ENCODE results near the gene CHRM1. TPM values are rescaled to one million over a fixed set of nuclear protein-coding genes. Genes with fewer than 3 reads are reported as not detected.
A peak's percentile ranks its signal among the peaks of the same experiment; 100 is the strongest.

CHRM1 gene
- total RNA-seq, 1 experiment from 2014 or later, result not detected

DNA sequence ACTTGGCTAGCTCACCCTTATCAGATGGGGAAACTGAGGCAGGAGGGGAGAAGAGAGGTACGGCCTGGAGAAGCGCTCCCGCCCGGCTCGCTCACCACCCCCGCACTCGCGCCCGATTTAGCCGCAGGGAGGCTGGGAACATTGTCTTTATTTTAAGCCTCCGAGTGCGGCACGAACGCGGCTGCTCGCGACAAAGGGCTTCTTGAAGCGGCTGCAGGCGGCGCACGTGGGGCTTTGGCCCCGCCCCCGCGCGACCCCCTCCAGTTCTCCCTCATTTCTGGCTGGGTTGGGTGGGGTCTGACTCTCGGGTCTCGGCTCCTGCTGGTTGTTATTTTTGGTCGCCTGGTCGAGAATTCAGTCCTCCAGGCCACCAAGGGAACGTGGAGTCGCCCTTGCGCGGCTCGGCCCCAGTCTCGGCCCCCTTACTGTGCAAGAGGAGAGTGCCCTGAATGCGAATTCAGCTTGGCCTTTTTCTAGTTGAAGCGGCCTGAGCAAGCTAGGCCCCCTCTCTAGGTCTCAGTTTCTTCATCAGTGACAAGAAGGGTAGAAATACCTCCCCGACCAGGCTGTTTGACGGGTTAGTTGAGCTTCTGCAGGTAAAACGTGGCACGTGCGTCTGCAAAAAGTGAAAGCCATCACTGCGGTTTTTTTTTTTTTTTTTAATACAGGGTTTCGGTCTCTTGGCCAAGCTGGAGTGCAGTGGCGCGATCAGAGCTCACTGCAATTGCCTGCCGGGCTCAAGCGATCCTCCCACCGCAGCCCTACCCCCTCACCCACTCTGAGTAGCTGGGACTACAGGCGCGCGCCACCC, 2.6 kb upstream of the CHRM1 start:
- Histone ChIP-seq H4K91ac (ENCODE audit: insufficient read length, low read depth, low read length) (no peak overlapping the region), H4K20me1 (ENCODE audit: control insufficient read depth, insufficient read depth, insufficient read length) (no peaks in the 10 kb centered on the region), H3K9me3 (ENCODE audit: control insufficient read depth, low read depth, low read length) (no peaks in the 10 kb centered on the region), H2BK12ac (ENCODE audit: insufficient read length, low read depth, low read length) (no peak overlapping the region), H3K23me2 (ENCODE audit: insufficient read length, low read depth, low read length, poor library complexity, severe bottlenecking) (peaks cover 16% of the 10 kb centered on the region), H3K9ac (ENCODE audit: extremely low read depth, insufficient read length, low read length) (no peak overlapping the region), H2AK5ac (ENCODE audit: insufficient read length, low read length) (no peak overlapping the region), H3T11ph (ENCODE audit: low read length) (no peak overlapping the region), H2BK15ac (ENCODE audit: low read depth, low read length) (no peak overlapping the region), H3K4ac (ENCODE audit: low read depth, low read length) (no peak overlapping the region), H3K79me2 (ENCODE audit: insufficient read depth, low read length) (no peaks in the 10 kb centered on the region), H3K56ac (ENCODE audit: insufficient read length, low read depth, low read length) (no peak overlapping the region), H2BK20ac (ENCODE audit: low read depth, low read length, poor library complexity, severe bottlenecking) (no peak overlapping the region), H2BK5ac (ENCODE audit: insufficient read length, low read length) (no peak overlapping the region), H3K14ac (ENCODE audit: insufficient read depth, low read length) (peak overlapping the region; percentile 63; the same call in 1 of the 2 replicates), H3K79me1 (ENCODE audit: insufficient read depth, low read depth, low read length, poor library complexity, severe bottlenecking) (no peaks in the 10 kb centered on the region), H3K27me3 (ENCODE audit: insufficient read depth, low read length) (peaks cover 17% of the 10 kb centered on the region; the same call in 1 of the 2 replicates), H4K8ac (replicated peaks; ENCODE audit: insufficient read length, low read depth, low read length) (no peak overlapping the region), H3K4me2 (ENCODE audit: insufficient read depth, insufficient read length, low read length) (peak overlapping the region; percentile 49), H3K27ac (ENCODE audit: insufficient read length, low read depth, low read length) (no peak overlapping the region), H2BK120ac (ENCODE audit: low read depth, low read length, poor library complexity, severe bottlenecking) (no peak overlapping the region), H2AFZ (ENCODE audit: low read length) (no peak overlapping the region), H3K18ac (ENCODE audit: insufficient read length, low read depth, low read length) (peak overlapping the region; percentile 63), H4K5ac (ENCODE audit: insufficient read length, low read depth, low read length) (no peak overlapping the region), H3K23ac (ENCODE audit: insufficient read length, low read depth, low read length) (no peak overlapping the region), H3K4me1 (ENCODE audit: insufficient read depth, low read length) (no peaks in the 10 kb centered on the region)
- no peak overlapping the region; a peak in 1 of 7 replicates for H3K27ac Mint-ChIP-seq
- peak overlapping the region; percentile 51 to 76 for H3K4me3 Mint-ChIP-seq
- no peak for DNase-seq
- no CpG with 5 or more reads among the region's 52 CpGs for WGBS (ENCODE audit: extremely low coverage, insufficient read length, low lambda C conversion rate)
- H3K4me1 Mint-ChIP-seq, result peaks cover 39 to 65% of the 10 kb centered on the region in 2 experiments
- no peaks in the 10 kb centered on the region; a peak in 1 of 5 replicates for H3K9me3 Mint-ChIP-seq
- peaks cover 85% of the 10 kb centered on the region for H3K27me3 Mint-ChIP-seq (ENCODE audit: low read depth)
- no peaks in the 10 kb centered on the region for H3K36me3 Mint-ChIP-seq (ENCODE audit: insufficient read depth in 1 of 3, low read depth in 3 of 3)
- TF ChIP-seq, protein P1, sequence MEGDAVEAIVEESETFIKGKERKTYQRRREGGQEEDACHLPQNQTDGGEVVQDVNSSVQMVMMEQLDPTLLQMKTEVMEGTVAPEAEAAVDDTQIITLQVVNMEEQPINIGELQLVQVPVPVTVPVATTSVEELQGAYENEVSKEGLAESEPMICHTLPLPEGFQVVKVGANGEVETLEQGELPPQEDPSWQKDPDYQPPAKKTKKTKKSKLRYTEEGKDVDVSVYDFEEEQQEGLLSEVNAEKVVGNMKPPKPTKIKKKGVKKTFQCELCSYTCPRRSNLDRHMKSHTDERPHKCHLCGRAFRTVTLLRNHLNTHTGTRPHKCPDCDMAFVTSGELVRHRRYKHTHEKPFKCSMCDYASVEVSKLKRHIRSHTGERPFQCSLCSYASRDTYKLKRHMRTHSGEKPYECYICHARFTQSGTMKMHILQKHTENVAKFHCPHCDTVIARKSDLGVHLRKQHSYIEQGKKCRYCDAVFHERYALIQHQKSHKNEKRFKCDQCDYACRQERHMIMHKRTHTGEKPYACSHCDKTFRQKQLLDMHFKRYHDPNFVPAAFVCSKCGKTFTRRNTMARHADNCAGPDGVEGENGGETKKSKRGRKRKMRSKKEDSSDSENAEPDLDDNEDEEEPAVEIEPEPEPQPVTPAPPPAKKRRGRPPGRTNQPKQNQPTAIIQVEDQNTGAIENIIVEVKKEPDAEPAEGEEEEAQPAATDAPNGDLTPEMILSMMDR (conservative IDR thresholded peaks at IDR 0.05), result no peak
